HG02610 (cell line): Measurements from ENCODE around the gene PRKCE.
A peak's percentile ranks its signal among the peaks of the same experiment; 100 is the strongest.

Experiments
- ATAC-seq: cut with Tn5 transposase; IDR thresholded peaks from one replicate; pipeline ENCODE4 v1.9.1; 2021; ENCODE audit warnings: mild to moderate bottlenecking, moderate library complexity; ENCODE audit not compliant: unreplicated experiment

Gene PRKCE

DNA sequence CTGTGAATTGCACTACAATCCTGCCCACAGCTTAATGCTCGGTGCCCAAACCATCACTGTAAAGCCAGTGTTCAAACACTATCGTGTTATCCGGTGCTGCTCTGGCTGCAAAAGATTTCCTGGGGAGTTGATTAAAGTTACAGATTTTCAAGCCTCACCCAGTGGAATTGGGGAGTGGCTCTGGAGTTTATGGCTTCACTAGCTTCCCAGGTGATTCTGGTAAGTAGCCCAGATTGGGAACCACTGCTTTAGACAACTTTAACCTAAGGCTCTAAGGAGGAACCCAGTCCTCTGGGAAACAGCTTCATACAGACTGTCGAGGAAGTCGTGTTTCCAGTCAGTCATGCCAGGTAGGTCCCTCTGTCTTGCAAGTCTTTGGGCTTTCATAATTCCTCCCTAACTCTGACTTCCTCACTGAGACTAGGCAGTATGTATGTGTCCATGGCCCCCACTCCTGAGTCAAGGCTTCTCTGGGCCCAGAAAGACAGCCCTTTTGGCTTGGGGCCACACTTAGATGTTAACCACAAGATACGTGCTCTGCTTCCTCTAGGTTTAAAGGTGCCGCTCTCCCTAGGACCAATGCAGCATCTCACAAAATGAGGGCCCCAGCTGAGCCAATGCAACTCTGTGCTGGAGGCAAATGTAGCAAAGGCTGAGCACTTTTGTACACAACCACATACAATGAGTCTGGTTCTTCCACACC lies 299.7 kb downstream of the PRKCE start:
- ATAC-seq = no peak

DNA sequence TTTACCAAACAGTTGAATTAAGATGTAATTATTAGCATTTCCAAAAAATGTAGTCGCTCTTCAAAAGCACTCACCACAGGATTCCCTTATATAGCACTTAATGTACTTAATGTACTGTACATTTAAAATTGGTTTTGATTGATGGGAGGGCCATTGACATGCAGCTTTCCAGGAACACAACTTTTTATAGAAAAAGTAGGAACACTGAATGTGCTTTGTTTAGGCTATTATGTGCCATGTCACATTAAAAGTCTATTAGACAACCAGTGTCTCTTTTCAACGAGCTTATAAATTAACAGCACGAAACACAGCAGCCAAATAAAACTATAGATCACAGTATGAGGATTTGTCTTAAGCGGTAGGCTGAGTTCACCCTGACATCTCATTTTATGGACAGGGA lies 301.1 kb downstream of the PRKCE start:
- ATAC-seq = no peak

DNA sequence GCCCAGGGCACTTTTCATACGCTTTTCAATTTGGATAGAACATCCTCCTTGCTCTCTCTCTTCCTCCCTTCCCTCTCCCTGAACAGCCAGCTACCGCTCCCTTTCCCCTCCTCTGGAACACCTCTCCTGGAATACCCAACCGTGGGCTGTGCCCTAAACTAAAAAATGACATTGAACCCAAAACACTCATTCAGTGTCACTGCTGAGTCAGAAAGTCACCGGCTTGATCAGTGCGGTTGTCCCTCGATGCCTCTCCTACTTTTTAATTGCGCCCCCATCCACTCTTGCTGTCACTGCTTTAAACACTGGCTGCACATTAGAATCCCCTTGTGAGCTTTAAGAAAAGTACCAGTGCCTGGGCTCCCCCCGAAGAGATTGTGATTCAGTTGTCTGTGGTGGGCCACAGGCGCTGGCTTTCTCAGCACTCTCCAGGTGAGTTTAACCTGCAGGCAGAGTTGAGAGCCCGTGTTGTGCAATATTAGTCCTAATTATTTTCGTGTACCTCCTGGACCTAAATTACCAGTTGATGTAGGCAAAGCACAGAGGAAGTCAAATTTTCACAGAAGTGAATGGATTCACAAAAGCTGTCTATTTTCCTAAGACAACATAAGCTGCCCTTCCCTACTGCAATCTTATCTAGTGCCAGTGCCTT lies 302.0 kb downstream of the PRKCE start:
- ATAC-seq = no peak

DNA sequence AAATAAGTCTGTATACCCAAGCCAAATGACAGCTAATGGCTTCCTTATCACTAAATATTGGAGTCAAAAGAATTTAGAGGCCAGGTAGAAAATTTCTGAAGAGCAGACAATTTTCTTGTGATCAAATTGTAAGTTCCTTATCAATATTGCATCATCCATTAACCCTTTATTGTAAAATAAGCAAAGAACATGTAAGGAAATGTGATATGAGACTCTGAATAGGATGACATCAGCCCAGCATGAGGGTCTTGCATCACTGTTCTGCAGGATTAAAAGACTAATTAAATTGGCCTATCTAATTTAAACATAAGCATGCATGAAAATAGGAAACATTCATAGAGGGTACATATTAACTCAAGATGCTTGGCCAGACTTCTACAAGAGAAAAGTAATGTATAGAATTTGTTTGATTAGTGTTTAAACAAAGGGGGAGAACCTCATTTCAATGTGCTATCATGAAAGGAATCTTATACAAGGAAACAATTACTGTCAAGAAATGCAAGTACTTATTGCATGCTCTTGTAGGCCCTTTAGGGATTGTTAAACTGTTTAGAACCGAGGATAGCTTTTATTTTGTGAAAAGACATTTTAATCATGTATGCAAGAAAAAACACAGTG lies 302.9 kb downstream of the PRKCE start:
- ATAC-seq = no peak

DNA sequence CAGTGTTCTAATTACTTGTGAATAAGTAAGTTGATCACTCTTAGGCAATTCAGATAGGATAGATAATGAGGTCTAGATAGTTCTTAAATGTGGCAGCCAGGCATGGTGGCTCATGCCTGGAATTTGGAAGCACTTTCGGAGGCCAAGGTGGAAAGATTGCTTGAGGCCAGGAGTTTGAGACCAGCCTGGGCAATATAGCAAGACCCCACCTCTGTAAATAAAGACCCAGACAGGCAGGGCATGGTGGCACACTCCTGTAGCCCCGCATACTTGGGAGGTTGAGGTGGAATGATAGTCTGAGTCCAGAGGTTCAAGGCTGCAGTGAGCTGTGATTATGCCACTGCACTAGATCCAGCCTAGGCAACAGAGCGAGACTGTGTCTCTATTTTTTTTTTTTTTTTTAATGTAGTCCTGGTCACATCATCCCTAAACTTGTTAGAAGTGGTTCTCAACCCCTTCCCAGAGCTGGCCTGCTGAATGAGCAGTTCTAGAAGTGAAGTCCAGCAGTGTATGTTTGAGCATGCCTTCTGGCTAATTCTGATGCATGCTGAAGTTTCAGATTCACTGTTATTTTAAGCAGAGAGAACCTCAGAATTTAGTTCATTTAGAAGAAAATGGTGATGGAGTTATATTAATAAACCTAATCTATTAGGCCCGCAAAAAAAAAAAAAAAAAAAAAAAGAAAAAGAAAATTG lies 306.2 kb downstream of the PRKCE start:
- no peak for ATAC-seq

DNA sequence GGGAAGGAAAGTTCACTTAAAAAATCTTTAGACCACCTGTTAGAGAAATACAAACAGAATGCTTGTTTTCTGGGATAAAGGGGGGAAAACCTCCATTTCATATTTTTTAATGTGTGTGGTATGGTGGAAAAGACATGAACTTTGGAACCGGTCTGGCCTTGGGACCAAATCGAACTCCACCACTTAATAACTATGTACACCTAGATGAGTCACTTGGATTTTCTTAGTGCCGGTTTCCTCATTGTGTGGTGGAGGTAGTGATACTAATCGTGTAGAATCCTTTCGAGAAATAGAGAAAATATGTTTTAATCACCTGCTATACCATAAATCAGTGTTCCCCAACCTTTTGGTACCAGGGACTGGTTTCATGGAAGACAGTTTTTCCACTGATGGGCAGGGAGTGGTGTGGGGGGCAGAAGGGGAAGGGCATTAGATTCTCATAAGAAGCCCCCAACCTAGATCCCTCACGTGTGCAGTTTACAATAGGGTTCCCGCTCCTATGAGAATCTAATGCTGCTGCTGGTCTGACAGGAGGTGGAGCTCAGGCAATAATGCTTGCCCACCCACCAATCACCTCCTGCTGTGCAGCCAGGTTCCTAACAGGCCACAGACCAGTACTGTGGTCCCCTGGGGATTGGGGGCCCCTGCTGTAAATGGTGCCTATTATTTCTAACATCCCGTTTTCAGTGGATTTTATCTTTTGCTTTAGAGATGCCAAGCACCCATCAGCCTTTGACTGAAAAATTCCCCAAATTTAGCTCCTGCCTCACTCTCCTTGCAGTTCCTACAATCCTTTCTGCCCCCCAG lies 308.8 kb downstream of the PRKCE start:
- ATAC-seq = no peak

DNA sequence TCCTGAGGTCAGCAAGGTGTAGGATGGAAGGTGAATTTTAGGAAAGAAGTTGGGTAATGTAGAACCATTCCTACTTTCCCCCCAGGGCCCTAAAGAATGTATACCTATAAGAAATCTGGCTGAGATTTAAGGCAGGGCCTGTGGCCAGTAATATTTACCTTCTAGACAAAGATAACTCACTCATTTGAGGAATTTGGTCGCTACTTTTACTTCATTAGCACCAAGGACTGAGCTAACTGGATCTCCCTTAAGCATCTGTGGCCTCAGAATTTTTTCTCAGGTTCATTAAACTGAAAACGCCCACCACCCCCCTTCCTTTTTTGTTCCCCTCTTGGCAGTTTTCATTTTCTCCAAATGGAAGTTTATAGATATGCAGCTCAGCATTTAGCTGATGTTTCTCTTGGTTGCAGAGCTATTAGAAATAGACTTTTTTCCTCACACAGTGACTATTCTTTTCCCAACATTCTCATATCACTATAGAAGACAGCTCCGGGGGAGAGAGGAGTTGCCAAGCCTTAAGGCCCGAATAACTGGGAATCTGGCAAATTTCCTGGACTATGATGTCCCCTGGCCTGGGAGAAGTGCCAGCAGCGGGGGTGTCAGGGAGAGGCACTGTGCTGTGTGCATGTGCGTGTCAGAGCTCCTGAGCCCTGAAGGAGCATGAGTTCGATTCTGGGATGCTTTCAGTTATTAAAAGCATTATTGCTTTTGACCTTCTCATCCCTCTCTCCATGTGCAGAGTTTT lies 310.9 kb downstream of the PRKCE start:
- no peak for ATAC-seq

DNA sequence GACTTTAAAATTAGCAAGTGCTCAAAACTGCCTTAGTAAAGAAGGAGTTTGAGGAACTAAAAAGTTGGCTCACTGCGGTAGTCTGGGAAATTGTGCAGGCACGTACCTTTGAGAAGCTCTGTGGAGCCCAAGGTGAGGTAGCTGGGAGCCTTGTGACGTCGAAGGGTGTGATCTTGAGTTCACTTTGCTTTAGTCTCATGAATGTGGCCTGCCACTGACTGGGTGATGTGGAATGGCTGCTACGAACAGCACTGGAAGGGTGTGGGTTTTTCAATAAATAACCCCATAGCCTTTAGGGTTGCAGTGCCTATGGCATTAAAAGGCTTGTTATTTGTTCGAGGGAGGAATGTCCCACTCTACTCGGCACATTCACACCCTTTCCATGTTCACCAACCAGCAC lies 312.3 kb downstream of the PRKCE start:
- ATAC-seq = no peak

DNA sequence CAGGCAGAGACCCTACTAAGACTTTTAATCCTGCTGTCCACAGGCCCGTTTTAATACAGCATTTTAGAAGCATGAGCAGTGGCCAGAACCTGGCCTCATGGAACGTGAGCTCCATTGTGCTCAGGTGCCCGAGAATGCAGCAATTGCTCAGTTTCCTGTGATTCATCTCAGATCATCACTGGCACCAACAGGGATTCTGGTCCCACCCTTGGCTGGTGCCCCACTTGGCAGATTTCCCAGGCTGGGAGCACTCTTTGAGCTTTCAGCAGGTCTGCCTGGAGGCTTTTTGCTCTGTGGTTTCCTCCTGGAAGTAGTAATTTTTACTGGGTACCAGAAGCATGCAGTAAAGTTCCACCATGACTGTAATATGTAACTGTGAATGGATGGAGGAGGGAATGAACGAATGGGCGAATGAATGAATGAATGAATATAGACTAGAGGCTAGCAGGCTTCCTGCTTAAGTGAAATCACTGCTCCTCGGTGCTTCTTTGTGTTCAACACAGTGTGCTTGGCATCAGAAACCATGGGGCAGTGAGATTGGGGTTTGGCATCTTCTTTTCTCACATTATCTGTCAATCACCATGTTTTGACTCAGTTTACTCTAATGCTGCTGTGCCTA lies 312.9 kb downstream of the PRKCE start:
- ATAC-seq = no peak

DNA sequence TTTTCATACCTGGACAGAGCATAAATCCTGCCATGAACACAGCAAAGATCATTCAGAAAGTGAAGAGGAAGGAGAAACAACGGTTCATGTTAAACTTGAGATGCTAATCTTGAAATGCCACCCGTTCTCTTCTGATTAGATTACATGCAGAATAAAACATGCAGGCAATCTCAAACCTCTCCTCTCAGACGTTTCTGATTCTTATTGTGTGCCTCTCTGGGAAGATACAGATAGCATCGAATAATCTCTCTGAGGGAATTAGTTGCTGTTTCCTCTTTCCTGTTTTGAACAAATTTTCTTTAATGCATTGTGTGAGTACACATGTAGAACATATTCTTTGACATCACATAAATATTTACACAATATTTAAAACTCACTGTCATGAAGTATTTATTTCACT lies 313.4 kb downstream of the PRKCE start:
- no peak for ATAC-seq

DNA sequence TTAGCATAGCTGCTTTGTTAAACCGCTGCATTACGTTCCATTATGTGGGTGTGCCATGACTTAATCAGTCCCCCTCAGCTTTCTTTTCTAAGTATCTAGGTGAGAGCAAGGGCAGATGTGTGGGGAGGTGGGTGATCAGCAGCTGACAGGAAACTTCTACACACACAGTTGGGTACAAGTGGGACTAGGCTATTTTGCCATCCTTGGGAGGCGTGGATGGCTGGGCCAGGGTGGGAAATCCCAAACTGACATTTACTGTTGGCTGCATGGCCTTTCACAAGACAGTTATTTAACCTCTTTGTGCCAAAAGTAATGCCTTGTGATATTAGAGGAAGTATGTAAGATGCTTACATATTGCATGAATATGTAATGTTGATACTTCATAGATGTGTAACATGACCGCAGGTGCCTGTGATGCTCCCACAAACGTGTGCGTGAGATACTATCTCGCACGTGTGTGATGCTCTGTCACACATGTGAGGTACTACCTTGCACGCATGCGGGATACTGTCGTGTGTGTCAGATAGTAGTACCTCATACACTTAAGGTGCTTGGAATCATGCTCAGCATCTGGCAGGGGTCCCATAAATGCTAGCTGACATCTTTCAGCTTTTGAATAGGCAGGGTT lies 314.5 kb downstream of the PRKCE start:
- no peak for ATAC-seq

DNA sequence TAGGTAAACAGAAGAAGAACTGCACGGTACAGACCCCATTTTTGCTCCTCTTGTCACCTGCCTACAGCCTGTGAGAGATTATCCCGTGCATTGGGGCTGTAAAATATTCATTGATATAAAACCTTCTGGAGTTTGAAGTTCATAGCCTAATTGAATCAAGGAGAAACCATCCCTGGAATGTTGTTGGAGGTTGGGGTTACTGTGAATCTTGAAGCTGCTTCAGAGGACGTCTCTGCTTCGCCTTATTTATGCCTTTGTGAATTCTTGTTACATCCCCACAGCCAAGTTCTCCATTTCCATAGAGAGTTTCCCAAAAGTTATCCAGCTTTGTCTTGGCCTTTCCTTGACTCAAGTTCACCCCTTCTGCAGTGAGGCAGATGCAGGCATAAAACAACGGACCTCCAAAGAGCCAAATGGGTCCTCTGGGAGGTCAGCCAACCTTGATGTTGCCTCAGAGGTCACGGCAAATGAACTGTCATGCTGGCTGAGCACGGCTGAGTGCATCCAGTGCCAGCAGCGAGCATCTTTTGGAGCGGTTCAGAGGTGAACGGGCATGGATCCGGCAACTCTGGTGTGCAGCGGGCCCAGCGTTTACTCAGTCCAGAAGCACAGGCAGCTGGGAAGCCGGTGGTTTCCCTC lies 317.6 kb downstream of the PRKCE start:
- ATAC-seq = no peak

DNA sequence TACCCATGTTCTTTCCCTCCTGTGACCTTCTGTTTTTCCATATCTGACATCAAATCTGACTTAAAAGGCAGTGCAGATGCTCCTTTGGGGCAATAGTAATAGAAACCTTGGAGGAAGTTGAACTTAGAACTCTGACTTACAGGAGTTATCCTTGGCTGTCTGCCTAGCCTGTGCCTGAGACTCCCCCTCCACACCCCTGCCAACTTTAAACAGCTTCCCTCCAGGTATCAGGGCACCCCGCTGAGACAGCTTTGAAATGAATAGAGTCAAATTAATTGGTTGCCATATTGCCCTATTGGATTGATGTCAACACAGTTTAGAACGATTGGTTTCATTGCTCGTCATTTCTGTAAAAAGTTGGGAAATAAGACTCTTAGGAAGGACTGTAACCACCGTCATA lies 322.0 kb downstream of the PRKCE start:
- no peak for ATAC-seq

DNA sequence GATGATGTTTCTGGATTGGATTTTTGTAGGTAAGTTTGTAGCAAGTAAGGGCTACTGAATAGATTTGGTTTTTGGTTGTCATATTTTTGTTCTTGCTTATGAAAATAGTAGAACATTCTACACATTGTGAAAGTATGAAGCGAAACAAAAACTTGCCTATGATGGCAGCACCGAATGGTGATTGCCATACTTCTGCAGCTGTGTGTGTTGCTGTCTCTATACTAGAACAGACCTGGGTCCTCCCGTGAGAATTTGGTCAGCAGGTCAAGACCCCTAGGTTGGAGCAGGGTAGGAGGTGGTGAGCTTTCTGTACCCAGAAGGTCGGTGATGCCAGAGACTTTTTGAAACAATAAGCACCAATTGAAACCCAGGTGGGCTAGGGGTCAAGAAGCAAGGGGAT lies 322.6 kb downstream of the PRKCE start:
- ATAC-seq = peak; percentile 37

DNA sequence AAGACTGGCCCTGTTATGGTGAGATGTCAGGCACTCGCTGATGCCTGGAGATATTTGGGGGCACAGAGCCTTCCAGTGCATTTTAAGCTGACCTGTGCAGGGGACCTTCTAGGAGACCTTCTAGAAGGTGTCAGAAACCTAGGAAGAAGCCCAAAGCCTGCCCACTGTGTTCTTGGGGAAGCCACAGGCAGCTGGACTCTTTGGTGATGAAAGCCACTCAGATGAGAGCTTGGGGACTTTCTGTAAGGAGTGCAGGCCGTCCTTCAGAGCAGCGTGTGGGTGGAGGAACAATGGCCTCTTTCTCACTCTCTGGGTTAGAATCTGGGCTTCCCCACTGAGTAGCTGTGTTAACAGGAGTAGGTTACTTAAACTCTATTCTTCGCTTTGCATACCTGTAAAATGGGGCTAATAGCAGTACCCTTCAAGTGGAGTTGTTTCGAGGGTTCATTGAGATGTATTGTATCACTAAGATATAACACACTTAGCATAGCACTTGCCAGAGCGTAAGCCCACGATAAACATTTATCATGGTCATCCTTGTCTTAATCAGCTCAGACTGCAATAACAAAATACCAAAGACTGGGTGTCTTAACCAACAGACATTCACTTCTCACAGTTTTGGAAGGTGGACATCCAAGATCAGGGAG lies 323.4 kb downstream of the PRKCE start:
- ATAC-seq = peak; percentile 83

DNA sequence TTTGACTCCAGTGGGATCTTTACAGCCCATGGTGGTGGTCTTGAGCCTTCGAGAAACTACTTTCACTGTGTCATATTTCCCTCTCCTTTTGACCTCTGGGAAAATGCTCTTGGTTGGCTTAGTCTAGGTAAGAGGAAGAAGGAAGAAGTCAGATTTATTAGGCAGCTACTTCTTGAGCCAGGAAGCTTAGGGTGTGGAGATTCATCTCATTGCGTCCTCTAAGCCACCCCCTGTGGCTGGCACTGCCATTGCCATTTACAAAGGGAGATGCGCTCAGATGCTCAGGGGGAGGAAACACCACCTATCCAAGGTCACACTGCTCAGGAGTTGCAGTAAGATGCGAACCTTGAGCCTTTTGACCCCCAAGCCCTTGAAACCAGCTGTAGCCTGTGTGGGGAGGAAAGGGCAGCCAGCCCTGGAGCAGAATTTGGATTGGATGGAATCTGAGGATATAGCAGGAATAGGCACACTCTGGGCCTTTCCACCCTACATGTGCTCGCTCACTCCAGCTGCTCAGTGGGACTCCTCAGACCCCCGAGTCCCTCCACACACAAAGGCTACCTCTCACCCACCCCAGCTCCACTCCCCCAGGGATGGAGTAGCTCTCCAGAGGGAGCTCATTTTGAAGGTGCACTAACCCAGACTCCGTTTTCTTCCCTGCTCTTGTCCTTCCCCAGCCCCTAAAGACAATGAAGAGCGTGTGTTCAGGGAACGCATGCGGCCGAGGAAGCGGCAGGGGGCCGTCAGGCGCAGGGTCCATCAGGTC lies 324.5 kb downstream of the PRKCE start:
- no peak for ATAC-seq

DNA sequence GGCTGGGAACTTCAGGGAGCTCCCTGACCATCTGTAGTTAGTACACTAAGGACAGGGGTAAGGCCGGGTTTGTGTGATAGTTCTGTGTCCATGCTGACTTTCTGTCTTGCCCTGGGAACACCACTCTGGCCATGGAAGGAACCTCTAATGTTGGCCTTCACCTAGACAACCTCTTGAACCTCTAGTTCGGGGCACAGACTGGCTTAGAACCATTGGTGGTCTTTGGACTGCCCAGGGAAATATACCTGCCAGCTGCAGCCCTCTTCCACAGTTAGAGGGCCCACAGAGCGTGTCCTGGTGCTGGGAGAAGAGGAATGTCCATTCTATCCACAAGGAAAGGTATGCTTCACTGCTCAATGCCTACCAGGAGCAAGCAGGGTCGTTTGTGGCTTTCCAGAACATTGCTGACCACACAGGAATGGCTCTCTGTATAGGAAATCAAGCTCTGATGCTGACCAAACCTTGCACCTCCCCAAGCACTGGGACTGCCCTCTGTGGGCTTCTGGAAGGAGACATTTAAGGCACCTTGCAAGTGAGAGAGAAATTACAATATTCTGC lies 326.9 kb downstream of the PRKCE start:
- ATAC-seq = no peak
